GM12872 (cell line): Measurements from ENCODE around the gene DIAPH3.

ENCODE experiments used
- TF ChIP-seq, protein P1 (sequence below): IDR thresholded peaks from 3 replicates; pipeline ENCODE4 v1.5.1; 2011; ENCODE audit warnings: low read depth, mild to moderate bottlenecking, low read length, moderate library complexity; ENCODE audit not compliant: insufficient read depth

Gene DIAPH3

DNA sequence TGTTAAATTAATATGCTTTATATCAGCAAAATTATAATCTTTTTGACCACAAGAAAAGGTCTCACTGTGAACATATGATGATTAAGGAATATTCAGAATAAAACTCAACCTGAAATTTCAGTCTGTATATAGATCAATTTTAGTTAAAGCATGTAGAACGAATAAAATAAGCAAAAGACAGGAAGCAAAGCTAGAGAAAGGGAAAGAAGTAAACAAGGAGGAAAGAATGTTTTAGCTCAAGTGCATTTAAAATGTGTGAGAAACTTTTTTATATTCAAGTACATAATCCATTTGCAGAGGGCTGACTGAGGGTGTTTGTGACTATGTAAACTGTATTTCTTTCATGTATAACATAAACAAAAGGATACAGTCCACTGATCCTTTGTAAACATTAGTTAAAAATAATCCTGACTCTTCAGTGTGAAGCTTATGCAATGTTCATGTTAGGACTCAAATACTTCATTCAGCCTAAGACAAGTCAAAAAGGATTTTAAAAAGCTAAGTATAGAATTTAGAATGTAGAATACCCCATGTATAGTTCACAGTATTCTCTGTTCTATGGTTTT lies 472.1 kb downstream of the DIAPH3 start:
- TF ChIP-seq, protein P1, sequence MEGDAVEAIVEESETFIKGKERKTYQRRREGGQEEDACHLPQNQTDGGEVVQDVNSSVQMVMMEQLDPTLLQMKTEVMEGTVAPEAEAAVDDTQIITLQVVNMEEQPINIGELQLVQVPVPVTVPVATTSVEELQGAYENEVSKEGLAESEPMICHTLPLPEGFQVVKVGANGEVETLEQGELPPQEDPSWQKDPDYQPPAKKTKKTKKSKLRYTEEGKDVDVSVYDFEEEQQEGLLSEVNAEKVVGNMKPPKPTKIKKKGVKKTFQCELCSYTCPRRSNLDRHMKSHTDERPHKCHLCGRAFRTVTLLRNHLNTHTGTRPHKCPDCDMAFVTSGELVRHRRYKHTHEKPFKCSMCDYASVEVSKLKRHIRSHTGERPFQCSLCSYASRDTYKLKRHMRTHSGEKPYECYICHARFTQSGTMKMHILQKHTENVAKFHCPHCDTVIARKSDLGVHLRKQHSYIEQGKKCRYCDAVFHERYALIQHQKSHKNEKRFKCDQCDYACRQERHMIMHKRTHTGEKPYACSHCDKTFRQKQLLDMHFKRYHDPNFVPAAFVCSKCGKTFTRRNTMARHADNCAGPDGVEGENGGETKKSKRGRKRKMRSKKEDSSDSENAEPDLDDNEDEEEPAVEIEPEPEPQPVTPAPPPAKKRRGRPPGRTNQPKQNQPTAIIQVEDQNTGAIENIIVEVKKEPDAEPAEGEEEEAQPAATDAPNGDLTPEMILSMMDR = no peak

DNA sequence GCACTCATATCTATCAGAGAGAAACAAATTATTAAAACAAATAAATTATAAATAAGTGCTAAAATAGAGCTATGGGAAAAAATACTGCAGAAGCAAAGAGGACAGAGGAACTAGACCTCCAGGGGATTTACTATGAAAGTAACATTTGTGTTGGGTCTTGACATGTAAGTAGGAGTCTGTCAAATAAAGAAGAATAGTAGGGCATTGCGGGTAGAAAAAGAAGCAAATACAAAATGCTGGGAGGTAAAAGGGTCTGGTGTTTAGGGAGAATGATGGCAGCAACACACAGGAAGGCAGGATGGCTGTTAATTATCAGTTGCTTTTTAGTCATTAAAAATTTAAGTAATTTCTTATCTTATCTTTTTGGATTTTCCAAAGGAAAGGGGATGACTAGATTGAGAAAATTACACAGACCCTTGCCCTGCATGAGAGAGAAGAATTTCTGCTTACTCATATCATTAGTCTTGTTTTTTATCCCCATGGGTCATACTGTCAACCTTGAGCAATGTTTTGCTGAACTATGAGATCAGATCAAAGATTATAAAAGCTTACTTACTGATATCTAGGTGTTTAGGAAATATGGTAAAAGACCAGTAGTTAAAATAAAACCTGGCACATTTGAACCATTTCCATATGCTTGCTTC lies 472.7 kb downstream of the DIAPH3 start:
- TF ChIP-seq, protein P1 = no peak

DNA sequence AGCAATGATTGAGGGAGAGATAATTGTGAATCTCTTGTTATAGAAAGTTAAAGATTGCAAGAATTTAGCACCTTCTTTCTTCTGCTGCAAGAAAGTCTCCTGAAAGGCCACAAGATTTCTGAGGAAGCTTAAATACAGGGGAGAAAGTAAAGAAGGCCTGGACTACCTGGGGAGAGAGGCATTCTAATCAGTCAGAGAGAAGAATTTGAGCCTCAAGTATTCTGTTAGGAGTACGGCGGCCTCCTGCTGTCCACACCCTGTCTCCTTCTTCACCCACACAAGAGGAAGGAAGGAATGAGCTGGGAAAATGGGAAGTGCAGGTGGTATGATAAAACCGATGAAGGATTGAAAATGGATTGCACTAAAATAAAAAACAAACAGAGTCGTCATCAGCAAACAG lies 474.7 kb downstream of the DIAPH3 start:
- TF ChIP-seq, protein P1 = no peak

DNA sequence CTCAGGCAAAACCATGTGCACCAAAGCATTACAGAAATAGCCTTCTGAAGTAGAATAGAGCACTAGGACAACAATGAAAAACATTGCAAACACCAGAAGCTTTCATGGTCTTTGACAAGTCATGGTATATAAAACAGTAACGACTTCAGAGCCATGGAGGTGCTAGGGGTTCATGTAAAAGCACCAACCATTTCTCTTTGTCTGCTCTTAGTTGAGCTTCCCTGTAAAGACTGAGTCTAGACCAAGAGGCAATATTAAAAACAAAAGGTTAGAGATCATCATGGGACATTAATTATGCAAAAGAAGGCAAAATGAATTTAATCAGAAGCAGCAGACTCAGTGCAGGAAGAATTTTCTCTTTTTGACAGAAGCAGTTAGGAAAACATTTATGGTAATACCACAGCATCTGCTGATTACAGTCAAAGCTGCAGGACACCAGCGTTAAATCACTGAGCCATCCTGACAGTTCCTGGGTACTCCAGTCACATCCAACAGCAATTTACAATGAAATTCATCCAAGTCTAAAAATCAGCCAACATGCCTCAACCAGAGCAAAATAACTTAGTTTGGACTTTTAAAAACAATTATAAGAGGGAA lies 476.8 kb downstream of the DIAPH3 start:
- TF ChIP-seq, protein P1 = no peak

DNA sequence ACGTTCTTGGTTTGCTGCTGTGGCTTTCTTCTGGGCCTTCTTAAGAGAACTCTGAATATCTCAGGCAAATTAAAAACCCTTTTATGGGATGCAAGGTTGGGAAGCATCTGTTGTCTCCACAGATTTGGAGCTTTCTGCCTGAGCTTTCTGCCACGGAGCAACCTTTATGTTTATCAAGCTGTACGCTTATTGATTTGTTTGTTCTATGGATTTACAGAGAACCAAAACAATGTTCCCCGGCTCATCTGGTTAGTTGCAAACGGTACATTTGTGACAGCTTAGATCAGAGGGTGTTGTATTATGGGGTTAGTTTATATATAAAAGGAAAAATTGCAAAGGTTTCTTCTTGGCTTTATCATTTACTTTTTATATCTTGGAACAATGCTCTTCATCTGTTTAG lies 479.6 kb downstream of the DIAPH3 start:
- TF ChIP-seq, protein P1 = no peak

DNA sequence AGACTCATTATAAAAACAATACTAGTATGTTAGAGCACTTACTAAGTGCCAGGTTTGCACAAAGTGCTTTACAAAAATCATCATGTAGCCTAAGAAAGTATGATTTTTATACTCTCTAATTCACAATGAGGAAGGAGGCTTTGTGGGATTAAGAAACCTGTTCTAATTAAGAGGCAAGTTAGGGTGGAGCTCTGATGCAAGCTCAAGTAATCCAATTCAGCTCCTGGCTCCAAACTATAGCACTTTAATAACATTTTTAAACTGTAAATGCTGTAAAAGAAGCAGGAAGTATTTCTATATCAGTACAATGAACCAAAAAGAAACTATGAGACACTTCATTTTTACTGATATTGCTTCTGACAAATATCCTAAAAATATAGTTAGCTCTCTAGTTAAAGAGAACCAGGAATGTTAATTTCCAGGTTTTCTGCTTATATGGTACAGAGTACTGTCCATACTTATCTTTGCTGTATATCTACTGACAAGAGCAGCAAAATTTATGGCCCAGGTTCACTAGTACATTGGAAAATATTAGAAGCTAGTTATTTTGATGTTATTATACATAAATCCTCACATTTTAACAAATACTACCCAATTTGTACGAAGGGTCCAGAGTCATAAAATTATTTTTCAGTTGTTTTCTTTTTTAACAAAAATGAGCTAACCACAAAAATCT lies 482.0 kb downstream of the DIAPH3 start:
- TF ChIP-seq, protein P1 = no peak

DNA sequence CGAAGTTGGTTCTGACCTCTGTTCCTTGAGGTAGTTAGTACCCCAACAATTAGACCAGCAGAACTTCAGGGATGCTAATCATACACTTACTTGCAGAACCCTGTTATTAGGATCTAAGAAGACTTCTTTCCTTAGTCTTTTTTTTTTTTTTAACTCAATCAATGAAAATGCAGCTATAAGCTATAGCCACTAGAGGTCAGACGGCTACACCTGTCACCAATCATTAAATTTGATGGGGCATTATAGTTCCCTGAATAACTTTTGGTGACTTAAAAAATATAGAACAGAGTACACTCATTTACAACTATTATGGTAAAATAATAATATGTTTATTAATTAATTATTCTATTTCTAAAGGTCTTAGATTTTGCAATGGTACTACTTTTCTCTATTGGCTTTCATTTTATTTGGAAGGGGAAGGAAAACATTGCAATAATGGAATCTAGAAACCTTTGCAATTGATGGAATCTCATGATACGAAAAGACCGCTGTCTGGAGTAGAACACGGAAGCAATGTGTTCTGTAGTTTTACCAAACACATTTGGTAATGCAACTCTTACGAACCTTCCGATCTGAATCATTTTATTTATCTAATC lies 483.2 kb downstream of the DIAPH3 start:
- TF ChIP-seq, protein P1 = peak; percentile 53; the same call in 2 of the 3 replicates
